ENCODE data around the gene CD8A. TPM values are rescaled to one million over a fixed set of nuclear protein-coding genes. Genes with fewer than 3 reads are reported as not detected.
"Not testable (repeated sequence)": the region's sequence is repeated elsewhere in the genome, so short reads cannot be mapped to it uniquely, and the experiment has no call there.

The CD8A gene
- total RNA-seq, 8 experiments from 2014 or later = 0.18 to 1.9 (median 0.60) TPM; not detected in 1

GRCh38 chr2:86734896-86735295 is 55.8 kb downstream of the CD8A start:
- ATAC-seq (replicated peaks in 6 of 8); H3K27ac ChIP-seq; H3K4me3 ChIP-seq; H3K4me1 ChIP-seq (replicated peaks in 1 of 2); in situ Hi-C loops (cut with MboI; ENCODE audit: low pct_unique_long_range_greater_than_20kb in 2 of 9, low sequenced_read_pairs in 9 of 9, unreplicated experiment in 9 of 9): not testable (repeated sequence)
- no CpG with 5 or more reads among the region's 1 CpG for WGBS, 10 experiments

Other genes starting within 250 kb of the CD8A start
- gene CHMP3, start 227.5 kb downstream of the CD8A start, total RNA-seq = 10 to 100 TPM; 26.9 to 68.2 (median 49.6) TPM
- 10 to 100 TPM; 13.5 to 36.2 (median 20.3) TPM for gene RNF103, start 167.0 kb downstream of the CD8A start, total RNA-seq
- 10 to 100 TPM; 23.5 to 55.5 (median 38.2) TPM for gene RMND5A, start 70.6 kb downstream of the CD8A start, total RNA-seq
- gene CD8B, start 71.0 kb upstream of the CD8A start, total RNA-seq = under 1 TPM in 2 of 8 experiments, not detected in 6; 0.25 to 0.43 TPM
- 10 to 100 TPM in 1 of 8 experiments, 1 to 10 TPM in 3, under 1 TPM in 4; 0.13 to 17.6 (median 1.5) TPM for gene RGPD1, start 151.2 kb upstream of the CD8A start, total RNA-seq
- 10 to 100 TPM in 1 of 8 experiments, 1 to 10 TPM in 7; 1.7 to 12.1 (median 2.9) TPM for gene PLGLB1, start 230.9 kb upstream of the CD8A start, total RNA-seq

All from motor neuron (in vitro differentiated cells).